HepG2 (cell line): Measurements from ENCODE around the gene FGA. TPM values are rescaled to one million over a fixed set of nuclear protein-coding genes. Genes with fewer than 3 reads are reported as not detected.

Source experiments
- ATF7 ChIP-seq, 2 experiments: fragments of 450-650 bp in 1 of 2; sonication (generic) in 1 of 2; formaldehyde crosslinking in 1 of 2; IDR thresholded peaks; 2 replicates each; pipeline versions ENCODE4 v1.4.0 to v1.6.1; 2016 to 2020; ENCODE audit warnings: antibody characterized with exemption in 1 of 2, mild to moderate bottlenecking in 1 of 2, missing genetic modification reagents in 1 of 2
- EHMT2 ChIP-seq: fragments of 200-600 bp; sonication (generic); IDR thresholded peaks from 2 replicates; pipeline ENCODE4 v1.7.0; 2017; ENCODE audit warnings: antibody characterized with exemption, low read depth, low read length, borderline replicate concordance
- ELF1 ChIP-seq: sonication (generic); formaldehyde crosslinking; IDR thresholded peaks from 2 replicates; pipeline ENCODE4 v1.4.0; 2020; ENCODE audit warnings: missing genetic modification reagents
- ERF ChIP-seq: IDR thresholded peaks from 2 replicates; pipeline ENCODE4 v1.6.1; 2018; ENCODE audit warnings: missing biosample characterization, missing genetic modification reagents
- KDM4B ChIP-seq: sonication (generic); formaldehyde crosslinking; IDR thresholded peaks from 2 replicates; pipeline ENCODE4 v1.4.0; 2020; ENCODE audit warnings: missing genetic modification reagents
- MAF1 ChIP-seq: sonication (generic); formaldehyde crosslinking; IDR thresholded peaks from 2 replicates; pipeline ENCODE4 v1.5.0; 2020; ENCODE audit warnings: missing genetic modification reagents, borderline replicate concordance
- NCOA2 ChIP-seq: sonication (generic); formaldehyde crosslinking; IDR thresholded peaks from 2 replicates; pipeline ENCODE4 v1.8.0; 2022; ENCODE audit warnings: inconsistent platforms
- NFATC3 ChIP-seq: sonication (generic); formaldehyde crosslinking; IDR thresholded peaks from 2 replicates; pipeline ENCODE4 v1.5.1; 2020; ENCODE audit warnings: mild to moderate bottlenecking, missing genetic modification reagents
- PBX2 ChIP-seq: IDR thresholded peaks from 2 replicates; pipeline ENCODE4 v1.6.1; 2016; ENCODE audit warnings: control low read depth
- PREB ChIP-seq: sonication (generic); formaldehyde crosslinking; IDR thresholded peaks from 2 replicates; pipeline ENCODE4 v1.4.0; 2020; ENCODE audit warnings: missing genetic modification reagents
- RBM39 ChIP-seq: fragments of 200-400 bp; formaldehyde crosslinking; IDR thresholded peaks from one replicate; pipeline ENCODE4 v1.6.1; 2018; ENCODE audit warnings: antibody characterized with exemption, mild to moderate bottlenecking, low read depth, low read length; ENCODE audit not compliant: poor library complexity, severe bottlenecking
- REPIN1 ChIP-seq: sonication (generic); formaldehyde crosslinking; IDR thresholded peaks from 2 replicates; pipeline ENCODE4 v1.8.0; 2022; ENCODE audit warnings: missing genetic modification reagents, low read depth, mild to moderate bottlenecking, borderline replicate concordance
- TFAP4 ChIP-seq: sonication (generic); IDR thresholded peaks from 2 replicates; pipeline ENCODE4 v1.6.1; 2016; ENCODE audit warnings: low read depth, borderline replicate concordance
- ZBTB38 ChIP-seq: sonication (generic); formaldehyde crosslinking; IDR thresholded peaks from 2 replicates; pipeline ENCODE4 v1.5.1; 2020; ENCODE audit warnings: mild to moderate bottlenecking, missing genetic modification reagents
- ZFAT ChIP-seq: sonication (generic); formaldehyde crosslinking; conservative IDR thresholded peaks from 2 replicates; pipeline ENCODE4 v1.8.1; 2023; ENCODE audit warnings: missing genetic modification reagents, inconsistent platforms
- ZFP91 ChIP-seq: sonication (generic); formaldehyde crosslinking; IDR thresholded peaks from 2 replicates; pipeline ENCODE4 v1.9.0; 2022; ENCODE audit warnings: missing genetic modification reagents, mild to moderate bottlenecking, borderline replicate concordance
- ZFYVE20 ChIP-seq: sonication (generic); formaldehyde crosslinking; IDR thresholded peaks from 2 replicates; pipeline ENCODE4 v1.8.0; 2023; ENCODE audit warnings: low read depth, mild to moderate bottlenecking, moderate library complexity, missing genetic modification reagents, borderline replicate concordance
- ZNF317 ChIP-seq: sonication (generic); formaldehyde crosslinking; IDR thresholded peaks from 2 replicates; pipeline ENCODE4 v1.5.0; 2020; ENCODE audit warnings: mild to moderate bottlenecking, missing genetic modification reagents
- ZNF468 ChIP-seq: sonication (generic); formaldehyde crosslinking; IDR thresholded peaks from 2 replicates; pipeline ENCODE4 v1.8.0; 2022; ENCODE audit warnings: mild to moderate bottlenecking, moderate library complexity, missing genetic modification reagents
- ZNF841 ChIP-seq: sonication (generic); formaldehyde crosslinking; IDR thresholded peaks from 2 replicates; pipeline ENCODE4 v1.8.1; 2023; ENCODE audit warnings: missing genetic modification reagents, borderline replicate concordance
- ZSCAN5A ChIP-seq: sonication (generic); formaldehyde crosslinking; IDR thresholded peaks from 2 replicates; pipeline ENCODE4 v1.8.0; 2022; ENCODE audit warnings: mild to moderate bottlenecking, missing genetic modification reagents, borderline replicate concordance
- polyA plus RNA-seq, 8 experiments: library from polyadenylated mRNA; depleted of rRNA in 3 of 8; stranded (reverse) in 7 of 8; unstranded in 1 of 8; fragments of >200 nt; fragmentation: Illumina TruSeq in 4 of 8; extraction: Trizol in 4 of 8; gene quantifications; 2 replicates each; pipeline versions ENCODE4 v1.2.1 to v1.2.3, GENCODE V29; 2011 to 2016; ENCODE audit warnings: low read depth in 4 of 8, missing spikeins in 1 of 8, mixed read lengths in 1 of 8; ENCODE audit not compliant: insufficient read depth in 1 of 8
- total RNA-seq, 5 experiments: library from RNA; depleted of rRNA; stranded (reverse); fragments of >200 nt; fragmentation: Illumina TruSeq; extraction: Trizol; gene quantifications; 2 replicates each; pipeline ENCODE4 v1.2.3, GENCODE V29; 2016; ENCODE audit warnings: low read depth in 1 of 5

FGA gene
- total and polyA plus RNA-seq, 2 of the 13 experiments (the other 11 are each of a cell fraction or from before 2014, with no cell fraction given): 640 to 1,523 TPM

DNA sequence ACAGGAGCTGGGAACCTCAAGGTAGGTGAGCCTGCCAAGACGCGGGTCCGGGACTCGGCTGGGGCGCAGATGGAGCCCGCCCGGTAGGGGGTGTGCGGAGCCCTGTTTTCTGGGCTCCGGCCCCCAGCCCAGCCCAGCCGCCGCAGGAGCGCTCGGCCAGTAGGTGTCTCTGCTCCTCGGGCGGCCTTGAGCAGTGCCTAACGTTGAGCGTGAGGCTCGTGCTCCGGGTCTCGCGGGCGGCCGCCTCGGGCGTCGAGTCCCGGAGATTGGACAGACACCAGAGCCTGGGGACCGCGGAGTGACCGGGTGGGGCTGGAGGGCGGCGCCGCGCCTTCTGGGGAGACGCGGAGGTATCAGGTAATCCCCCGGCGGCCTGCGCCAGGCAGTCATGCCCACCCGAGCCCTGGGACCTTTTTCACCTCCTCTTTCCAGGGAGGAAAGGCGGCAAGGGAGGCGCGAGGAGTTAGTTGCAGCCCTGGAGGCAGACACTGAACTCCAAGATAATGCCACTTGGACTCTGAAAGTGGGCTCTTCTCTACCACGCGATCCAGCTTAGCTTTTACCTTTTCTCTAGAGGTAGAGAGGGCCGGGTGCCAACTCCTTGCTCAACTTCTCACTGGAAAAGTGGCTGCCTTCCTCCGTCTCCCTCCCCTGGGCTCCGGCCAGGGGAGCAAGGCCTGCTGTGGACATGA, 36.4 kb upstream of the FGA start (continued):
- peak; percentile 44; the same call in 1 of the 2 replicates for TF ChIP-seq REPIN1 (CRISPR knock-in tag)
- TF ChIP-seq MAF1 (CRISPR knock-in tag): no peak
- TF ChIP-seq ZNF317: 0 out of 2 replicates have a peak, but pooled peaks have one; percentile 36
- TF ChIP-seq KDM4B (CRISPR knock-in tag): no peak
- no peak for TF ChIP-seq ZNF841
- no peak for TF ChIP-seq TFAP4
- no peak for TF ChIP-seq EHMT2
- no peak for TF ChIP-seq ATF7 (IDR thresholded peaks at IDR 0.05)
- TF ChIP-seq ATF7 (CRISPR knock-in tag; IDR thresholded peaks at IDR 0.05): no peak
- TF ChIP-seq ZSCAN5A (CRISPR knock-in tag): no peak
- TF ChIP-seq ELF1 (CRISPR knock-in tag): 0 out of 2 replicates have a peak, but pooled peaks have one; percentile 18
- TF ChIP-seq ZFYVE20 (CRISPR knock-in tag): no peak
- TF ChIP-seq ERF: 0 out of 2 replicates have a peak, but pooled peaks have one; percentile 23
- no peak for TF ChIP-seq ZNF468 (CRISPR knock-in tag)
- TF ChIP-seq NCOA2: peak; percentile 16; the same call in 1 of the 2 replicates
- peak; percentile 60; the same call in 1 of the 2 replicates for TF ChIP-seq ZBTB38
- no peak for TF ChIP-seq PBX2 (CRISPR knock-in tag)
- TF ChIP-seq RBM39: peak; percentile 25
- no peak for TF ChIP-seq ZFAT
- TF ChIP-seq PREB (CRISPR knock-in tag): no peak
- 0 out of 2 replicates have a peak, but pooled peaks have one; percentile 48 for TF ChIP-seq NFATC3 (CRISPR knock-in tag)
- peak; percentile 47; the same call in 1 of the 2 replicates for TF ChIP-seq ZFP91
